Muscle layer of duodenum (tissue), 2 donors: ENCODE results near the gene DNAH11.
"Not testable (repeated sequence)": the region's sequence is repeated elsewhere in the genome, so short reads cannot be mapped to it uniquely, and the experiment has no call there.

Experiments used
- H3K27ac ChIP-seq: one replicate; pipeline ENCODE4 v1.7.0; 2013; ENCODE audit warnings: mild to moderate bottlenecking, low read length
- H3K27me3 ChIP-seq: one replicate; pipeline ENCODE4 v1.7.0; 2013; ENCODE audit warnings: low read depth, mild to moderate bottlenecking, control low read depth, low read length
- H3K36me3 ChIP-seq, 2 donors: one replicate each; pipeline ENCODE4 v1.7.0; 2013; ENCODE audit warnings: low read length in 2 of 2, control low read depth in 1 of 2, mild to moderate bottlenecking in 1 of 2; ENCODE audit not compliant: insufficient read depth in 2 of 2, control insufficient read depth in 1 of 2
- H3K4me1 ChIP-seq, 2 donors: one replicate each; pipeline ENCODE4 v1.7.0; 2013; ENCODE audit warnings: low read length in 2 of 2, mild to moderate bottlenecking in 2 of 2, control low read depth in 1 of 2, moderate library complexity in 1 of 2; ENCODE audit not compliant: insufficient read depth in 2 of 2, control insufficient read depth in 1 of 2
- H3K4me3 ChIP-seq, 2 donors: one replicate each; pipeline ENCODE4 v1.7.0; 2013; ENCODE audit warnings: low read length in 2 of 2, low read depth in 1 of 2, mild to moderate bottlenecking in 1 of 2
- H3K9me3 ChIP-seq, 2 donors: one replicate each; pipeline ENCODE4 v1.7.0; 2013; ENCODE audit warnings: low read length in 2 of 2, control low read depth in 1 of 2, mild to moderate bottlenecking in 1 of 2; ENCODE audit not compliant: control insufficient read depth in 1 of 2
- donor health status: healthy.

The DNAH11 gene

DNA sequence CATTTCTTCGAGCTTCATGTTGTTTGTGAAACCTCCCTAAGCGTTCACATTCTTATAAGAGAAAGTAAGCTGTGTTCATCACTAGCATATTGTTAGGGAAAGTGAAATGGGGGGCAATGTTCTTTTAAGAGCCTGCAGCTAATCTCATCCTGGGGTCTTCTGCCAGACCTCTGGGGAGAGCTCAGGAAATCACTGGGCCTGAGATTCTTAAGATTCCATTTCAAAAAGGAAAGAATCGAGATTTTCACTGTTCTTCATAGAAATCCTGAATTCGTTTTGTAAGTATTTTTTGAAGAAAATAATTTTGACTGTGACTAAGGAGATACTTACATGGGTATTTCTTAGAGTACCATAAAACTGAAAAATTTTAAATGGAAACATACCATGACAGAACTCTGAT lies 242.2 kb downstream of the DNAH11 start:
- H3K27me3 ChIP-seq, result no peaks in the 10 kb centered on the region
- H3K4me3 ChIP-seq, result no peak overlapping the region
- H3K9me3 ChIP-seq, result no peaks in the 10 kb centered on the region
- no peaks in the 10 kb centered on the region for H3K36me3 ChIP-seq
- no peak overlapping the region for H3K27ac ChIP-seq
- no peaks in the 10 kb centered on the region for H3K4me1 ChIP-seq

DNA sequence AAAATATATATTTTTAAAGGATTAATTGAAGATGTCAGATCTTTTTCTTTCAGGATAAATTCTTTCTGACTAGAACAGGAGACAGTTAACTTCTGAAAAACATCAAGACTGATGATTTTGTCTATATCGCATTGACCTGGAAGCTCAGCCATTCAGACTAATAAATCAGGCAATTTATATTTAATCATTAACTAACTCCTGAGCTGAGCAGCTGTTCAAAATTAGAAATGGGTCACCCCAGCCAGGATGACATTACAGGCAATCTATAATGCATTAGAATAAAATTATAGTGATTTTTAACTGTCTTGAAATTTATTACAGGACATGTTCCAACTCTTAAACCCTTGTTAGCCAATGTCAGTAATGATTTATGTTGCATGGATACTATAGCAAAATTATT lies 263.0 kb downstream of the DNAH11 start:
- H3K27ac ChIP-seq, result no peak overlapping the region
- no peaks in the 10 kb centered on the region for H3K4me1 ChIP-seq
- no peaks in the 10 kb centered on the region for H3K27me3 ChIP-seq
- H3K36me3 ChIP-seq, result no peaks in the 10 kb centered on the region
- no peak overlapping the region for H3K4me3 ChIP-seq
- H3K9me3 ChIP-seq, result no peaks in the 10 kb centered on the region

DNA sequence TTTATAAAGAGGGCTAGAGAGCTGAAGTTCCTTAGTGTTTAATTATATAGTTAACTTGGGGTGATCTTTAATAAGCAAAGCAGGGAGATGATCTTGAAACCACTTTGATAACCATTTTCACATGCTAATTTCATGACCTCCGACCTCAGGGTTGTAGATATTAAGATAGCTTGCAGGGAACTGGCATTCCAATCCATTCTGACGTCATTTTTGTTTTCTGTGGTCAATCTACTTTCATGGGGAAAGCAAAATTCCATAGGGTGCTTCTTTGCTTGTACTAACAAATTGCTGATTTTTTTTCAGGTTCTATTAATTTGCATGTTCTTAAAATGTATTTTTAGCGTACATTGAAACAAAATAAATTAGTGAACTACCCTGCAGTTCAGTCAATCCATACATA lies 263.5 kb downstream of the DNAH11 start:
- Histone ChIP-seq H3K4me3 (no peak overlapping the region), H3K27ac (no peak overlapping the region), H3K4me1 (no peaks in the 10 kb centered on the region), H3K9me3 (no peaks in the 10 kb centered on the region), H3K27me3 (no peaks in the 10 kb centered on the region), H3K36me3 (no peaks in the 10 kb centered on the region)

- Histone ChIP-seq H3K9me3 (no peaks in the 10 kb centered on the region), H3K27me3 (no peaks in the 10 kb centered on the region), H3K36me3 (no peaks in the 10 kb centered on the region), H3K4me1 (no peaks in the 10 kb centered on the region), H3K27ac (no peak overlapping the region), H3K4me3 (no peak overlapping the region)
These were observed 276.2 kb downstream of the DNAH11 start for GRCh38 chr7:21819048-21819447.

- Histone ChIP-seq H3K4me3 (no peak overlapping the region), H3K9me3 (no peaks in the 10 kb centered on the region), H3K27me3 (no peaks in the 10 kb centered on the region), H3K4me1 (no peaks in the 10 kb centered on the region), H3K27ac (no peak overlapping the region), H3K36me3 (no peaks in the 10 kb centered on the region)
These were observed 286.0 kb downstream of the DNAH11 start for GRCh38 chr7:21828841-21829240.

DNA sequence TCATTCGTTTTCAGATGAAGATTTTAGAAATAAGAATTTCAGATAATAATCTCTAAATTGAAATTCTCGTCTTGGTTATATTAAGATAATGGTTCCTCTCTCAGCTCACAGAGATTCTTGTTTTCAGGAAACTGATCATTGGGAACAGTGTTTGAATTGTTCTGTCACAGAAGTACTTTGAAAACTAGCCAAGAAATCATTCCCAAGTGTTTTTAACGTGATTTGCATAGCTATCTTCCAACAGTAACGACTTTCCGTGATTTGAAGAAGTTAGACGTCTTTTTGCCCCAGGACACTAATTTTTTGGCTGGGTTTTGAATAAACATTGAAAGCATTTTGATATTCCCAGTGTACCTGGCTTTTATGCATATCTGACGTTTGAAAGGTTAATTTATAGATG lies 286.9 kb downstream of the DNAH11 start:
- H3K27ac ChIP-seq, result no peak overlapping the region
- H3K4me3 ChIP-seq, result no peak overlapping the region
- no peaks in the 10 kb centered on the region for H3K36me3 ChIP-seq
- no peaks in the 10 kb centered on the region for H3K9me3 ChIP-seq
- no peaks in the 10 kb centered on the region for H3K4me1 ChIP-seq
- H3K27me3 ChIP-seq, result no peaks in the 10 kb centered on the region

DNA sequence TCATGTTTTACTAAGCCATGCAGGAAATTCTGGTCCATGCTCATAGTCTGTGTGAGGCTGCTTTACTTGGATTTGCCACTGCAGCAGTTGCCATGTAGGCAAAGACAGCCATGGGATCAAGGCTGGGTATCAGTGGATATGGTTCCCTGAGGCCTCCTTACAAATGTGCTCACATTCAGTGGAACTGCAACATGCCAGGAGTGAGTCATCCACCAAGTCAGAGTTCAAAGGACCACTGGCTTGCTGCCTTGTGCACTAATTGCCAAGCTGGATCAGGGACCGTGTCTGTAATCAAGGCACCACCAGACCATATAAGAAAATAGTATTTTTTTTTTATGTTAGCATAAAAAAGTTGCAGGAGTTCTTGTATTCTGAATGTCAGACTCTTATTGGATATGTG lies 301.9 kb downstream of the DNAH11 start:
- H3K9me3 ChIP-seq, result no peaks in the 10 kb centered on the region
- H3K4me3 ChIP-seq, result no peak overlapping the region
- no peaks in the 10 kb centered on the region for H3K4me1 ChIP-seq
- H3K27me3 ChIP-seq, result no peaks in the 10 kb centered on the region
- H3K27ac ChIP-seq, result no peak overlapping the region
- H3K36me3 ChIP-seq, result no peaks in the 10 kb centered on the region

DNA sequence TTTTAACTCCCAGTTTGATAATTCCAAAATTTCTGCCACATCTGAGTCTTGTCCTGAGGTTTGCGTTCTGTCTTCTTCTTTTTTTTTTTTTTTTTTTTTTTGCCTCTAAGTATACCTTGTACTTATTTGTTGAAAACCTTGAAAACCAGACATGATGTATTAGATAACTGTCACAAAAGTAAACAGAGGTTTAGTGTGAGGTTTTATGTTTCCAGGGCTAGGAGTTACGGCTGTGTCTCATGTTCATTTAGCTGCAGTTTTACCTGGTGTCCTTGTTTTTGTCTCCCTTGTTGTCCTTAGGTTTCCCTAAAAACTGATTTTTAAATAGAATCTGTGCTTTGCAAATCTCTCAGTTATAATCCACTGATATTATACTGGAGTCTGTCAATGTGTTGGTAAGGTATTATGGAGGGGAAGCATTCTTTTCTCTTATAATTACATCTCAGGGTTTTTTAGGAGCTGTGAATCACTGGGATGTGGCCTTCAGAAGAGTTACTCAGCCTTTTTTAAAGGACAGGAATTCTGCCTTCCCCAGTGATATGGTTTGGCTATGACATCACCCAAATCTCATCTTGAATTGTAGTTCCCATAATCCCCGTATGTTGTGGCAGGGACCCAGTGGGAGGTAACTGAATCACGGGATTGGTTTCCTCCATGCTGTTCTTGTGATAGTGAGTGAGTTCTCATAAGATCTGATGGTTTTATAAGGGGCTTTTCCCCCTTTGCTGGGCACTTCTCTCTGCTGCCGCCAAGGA lies 307.9 kb downstream of the DNAH11 start:
- Histone ChIP-seq H3K27me3 (no peaks in the 10 kb centered on the region), H3K36me3 (no peaks in the 10 kb centered on the region), H3K4me1 (no peaks in the 10 kb centered on the region), H3K4me3 (no peak overlapping the region), H3K27ac (no peak overlapping the region), H3K9me3 (no peaks in the 10 kb centered on the region)

DNA sequence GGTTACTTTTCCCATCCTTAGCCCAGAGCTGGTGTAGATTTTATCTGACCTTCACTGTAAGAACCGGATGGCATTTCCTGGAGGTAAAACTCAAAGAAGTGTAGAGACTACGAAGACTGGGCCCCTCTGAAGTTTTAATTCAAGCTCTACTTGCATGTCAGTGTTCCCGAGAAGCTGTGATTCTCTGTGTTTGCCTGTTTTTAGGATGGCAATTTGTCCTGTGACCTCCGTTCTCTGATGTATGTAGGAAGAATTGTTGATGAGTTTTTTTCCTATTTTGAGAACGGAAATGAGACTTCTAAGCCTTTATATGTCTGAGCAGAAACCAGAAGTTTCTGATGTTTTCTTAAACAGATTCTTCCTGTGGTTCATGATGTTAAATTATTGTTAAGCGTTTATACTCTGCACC lies 308.7 kb downstream of the DNAH11 start:
- Histone ChIP-seq H3K27me3 (no peaks in the 10 kb centered on the region), H3K9me3 (no peaks in the 10 kb centered on the region), H3K4me1 (no peaks in the 10 kb centered on the region), H3K36me3 (no peaks in the 10 kb centered on the region), H3K27ac (no peak overlapping the region), H3K4me3 (no peak overlapping the region)

GRCh38 chr7:21865631-21866204 lies 322.9 kb downstream of the DNAH11 start:
- H3K36me3 ChIP-seq, H3K27ac ChIP-seq, H3K4me1 ChIP-seq, H3K27me3 ChIP-seq, H3K4me3 ChIP-seq, H3K9me3 ChIP-seq: not testable (repeated sequence)

DNA sequence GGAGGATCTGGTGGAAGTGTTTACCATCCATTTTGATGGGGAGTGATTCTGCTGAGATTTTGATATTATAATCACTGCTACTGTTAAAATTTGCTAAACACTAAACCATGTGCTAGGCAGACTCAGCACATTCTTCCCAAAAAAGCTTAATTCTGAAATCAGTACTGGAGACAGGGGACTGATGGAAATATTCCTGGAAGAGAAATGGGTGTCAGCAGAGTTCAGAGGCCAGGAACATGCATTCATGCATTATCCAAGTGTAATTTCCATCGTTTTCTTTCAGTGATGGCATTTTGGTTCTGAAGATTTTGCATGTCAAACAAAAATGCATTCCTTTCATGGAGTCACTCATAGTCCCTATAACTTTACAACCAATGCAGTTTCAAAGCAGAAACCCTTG lies 323.9 kb downstream of the DNAH11 start:
- H3K4me1 ChIP-seq, result no peaks in the 10 kb centered on the region
- H3K27ac ChIP-seq, result no peak overlapping the region
- no peaks in the 10 kb centered on the region for H3K36me3 ChIP-seq
- no peaks in the 10 kb centered on the region for H3K27me3 ChIP-seq
- no peaks in the 10 kb centered on the region for H3K9me3 ChIP-seq
- no peak overlapping the region for H3K4me3 ChIP-seq

GRCh38 chr7:21867226-21867625 lies 324.4 kb downstream of the DNAH11 start:
- Histone ChIP-seq H3K9me3 (no peaks in the 10 kb centered on the region), H3K4me3 (no peak overlapping the region), H3K27ac (no peak overlapping the region), H3K27me3 (no peaks in the 10 kb centered on the region), H3K4me1 (no peaks in the 10 kb centered on the region), H3K36me3 (no peaks in the 10 kb centered on the region)
